Measurements from ENCODE around the gene ADH5. TPM values are rescaled to one million over a fixed set of nuclear protein-coding genes. Genes with fewer than 3 reads are reported as not detected.
"Not testable (repeated sequence)": the region's sequence is repeated elsewhere in the genome, so short reads cannot be mapped to it uniquely, and the experiment has no call there.

Gene ADH5
- total and polyA plus RNA-seq, 9 of the 15 experiments (the other 6 are each of a cell fraction or from before 2014, with no cell fraction given) = 115 to 310 (median 200) TPM

DNA sequence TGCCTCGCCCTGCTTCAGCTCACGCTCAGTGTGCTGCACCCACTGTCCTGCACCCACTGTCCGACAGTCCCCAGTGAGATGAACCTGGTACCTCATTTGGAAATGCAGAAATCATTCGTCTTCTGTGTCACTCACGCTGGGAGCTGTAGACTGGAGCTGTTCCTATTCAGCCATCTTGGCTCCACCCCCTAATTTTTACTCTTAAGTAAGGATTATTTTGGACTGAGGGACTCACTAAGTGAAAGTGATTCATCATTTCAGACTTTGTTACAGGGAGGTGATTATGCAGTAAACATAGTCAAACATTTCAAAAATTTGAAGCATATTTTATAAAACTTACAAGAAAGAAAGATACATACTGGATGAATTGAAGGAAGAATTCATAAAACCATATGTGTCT is 11.2 kb upstream of the ADH5 start:
- DNase-seq (ENCODE audit: extremely low read depth in 1 of 4, low spot score in 3 of 4) = peak in 1 of 4 experiments; percentile 43
- Histone ChIP-seq H3K9ac (ENCODE audit: insufficient read depth in 1 of 2, low read depth in 2 of 2, low read length in 2 of 2) (peak overlapping the region in 1 of 2 experiments; percentile 86; a peak in 2 of 4 replicates), H2AFZ (ENCODE audit: low read depth, low read length) (peak overlapping the region; percentile 90), H3K4me2 (ENCODE audit: insufficient read depth, low read length) (peak overlapping the region; percentile 78), H3K27ac (ENCODE audit: extremely low read depth, low read depth, low read length) (peak overlapping the region; percentile 44; the same call in 2 of the 3 replicates), H3K4me3 (peak overlapping the region; percentile 38)
- H3K9me3 ChIP-seq (replicated peaks; ENCODE audit: control insufficient read depth, insufficient read depth, low read depth, low read length); BruUV-seq (replicated peaks); H3K9me1 ChIP-seq (ENCODE audit: control insufficient read depth, insufficient read depth, low read length); H4K20me1 ChIP-seq (replicated peaks; ENCODE audit: control insufficient read depth, insufficient read depth, low read length); H3K36me3 ChIP-seq (ENCODE audit: control insufficient read depth, insufficient read depth, low read length); H3K79me2 ChIP-seq (ENCODE audit: control insufficient read depth, insufficient read depth, low read length); CTCF ChIA-PET (ENCODE audit: low intra/inter-chr PET ratio); H3K27me3 ChIP-seq (ENCODE audit: control insufficient read depth in 2 of 2, insufficient read depth in 2 of 2, low read length in 2 of 2); intact Hi-C loops (cut with micrococcal nuclease); H3K4me1 ChIP-seq (replicated peaks in 1 of 2; ENCODE audit: control insufficient read depth in 2 of 2, insufficient read depth in 2 of 2, low read length in 2 of 2); in situ Hi-C loops (cut with MboI); TF ChIP-seq JUND (IDR thresholded peaks at IDR 0.05; ENCODE audit: borderline replicate concordance, low read depth, low read length): not testable (repeated sequence)
- POLR2A ChIA-PET = interaction anchor here (0.6 to 1.4 kb wide), 2 partner anchors 19 to 195 kb away, joined by 3 to 4 read pairs; no protein-coding TSS in a partner anchor
- peak; percentile 72 for FAIRE-seq
- peak; percentile 87 for ATAC-seq
- TF ChIP-seq JUND (tag; IDR thresholded peaks at IDR 0.05; ENCODE audit: borderline replicate concordance, low read depth, low read length) (0 out of 3 replicates have a peak, but pooled peaks have one; percentile 8), C11orf30 (IDR thresholded peaks at IDR 0.05; ENCODE audit: low read depth) (peak; percentile 16; the same call in 1 of the 2 replicates), YY1 (IDR thresholded peaks at IDR 0.05; ENCODE audit: borderline replicate concordance in 1 of 3, control insufficient read depth in 1 of 3, extremely low read depth in 1 of 3, insufficient read depth in 3 of 3, insufficient read length in 1 of 3, insufficient replicate concordance in 2 of 3, low read depth in 1 of 3, low read length in 2 of 3) (peak in 1 of 3 experiments; percentile 55), MAFG (tag; conservative IDR thresholded peaks at IDR 0.05) (0 out of 2 replicates have a peak, but pooled peaks have one; percentile 12), MEIS2 (IDR thresholded peaks at IDR 0.05; ENCODE audit: partially characterized antibody) (peak; percentile 36), L3MBTL2 (IDR thresholded peaks at IDR 0.05) (peak; percentile 37; the same call in 1 of the 2 replicates)
- TF ChIP-seq, protein P1, sequence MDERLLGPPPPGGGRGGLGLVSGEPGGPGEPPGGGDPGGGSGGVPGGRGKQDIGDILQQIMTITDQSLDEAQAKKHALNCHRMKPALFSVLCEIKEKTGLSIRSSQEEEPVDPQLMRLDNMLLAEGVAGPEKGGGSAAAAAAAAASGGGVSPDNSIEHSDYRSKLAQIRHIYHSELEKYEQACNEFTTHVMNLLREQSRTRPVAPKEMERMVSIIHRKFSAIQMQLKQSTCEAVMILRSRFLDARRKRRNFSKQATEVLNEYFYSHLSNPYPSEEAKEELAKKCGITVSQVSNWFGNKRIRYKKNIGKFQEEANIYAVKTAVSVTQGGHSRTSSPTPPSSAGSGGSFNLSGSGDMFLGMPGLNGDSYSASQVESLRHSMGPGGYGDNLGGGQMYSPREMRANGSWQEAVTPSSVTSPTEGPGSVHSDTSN (CRISPR knock-in tag; IDR thresholded peaks at IDR 0.05; ENCODE audit: low read depth) = not testable (repeated sequence)
- TF ChIP-seq, protein P1 (tag; conservative IDR thresholded peaks at IDR 0.05; ENCODE audit: low read depth) = peak; percentile 45; the same call in 1 of the 2 replicates
- TF ChIP-seq, protein P2, sequence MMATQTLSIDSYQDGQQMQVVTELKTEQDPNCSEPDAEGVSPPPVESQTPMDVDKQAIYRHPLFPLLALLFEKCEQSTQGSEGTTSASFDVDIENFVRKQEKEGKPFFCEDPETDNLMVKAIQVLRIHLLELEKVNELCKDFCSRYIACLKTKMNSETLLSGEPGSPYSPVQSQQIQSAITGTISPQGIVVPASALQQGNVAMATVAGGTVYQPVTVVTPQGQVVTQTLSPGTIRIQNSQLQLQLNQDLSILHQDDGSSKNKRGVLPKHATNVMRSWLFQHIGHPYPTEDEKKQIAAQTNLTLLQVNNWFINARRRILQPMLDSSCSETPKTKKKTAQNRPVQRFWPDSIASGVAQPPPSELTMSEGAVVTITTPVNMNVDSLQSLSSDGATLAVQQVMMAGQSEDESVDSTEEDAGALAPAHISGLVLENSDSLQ (IDR thresholded peaks at IDR 0.05) = peak; percentile 80
- 19% methylated on average over 5 of the region's 5 CpGs for WGBS (ENCODE audit: insufficient coverage, low coverage, missing lambda C conversion rate)
